Measurements from ENCODE around the gene IMPDH1.

The IMPDH1 gene

GRCh38 chr7:128434413-128435326 lies 24.9 kb upstream of the IMPDH1 start:
- DNase-seq (ENCODE audit: low read depth in 2 of 2) = no peak

GRCh38 chr7:128431754-128432153 lies 22.0 kb upstream of the IMPDH1 start:
- DNase-seq (ENCODE audit: low read depth in 2 of 2) = no peak

DNA sequence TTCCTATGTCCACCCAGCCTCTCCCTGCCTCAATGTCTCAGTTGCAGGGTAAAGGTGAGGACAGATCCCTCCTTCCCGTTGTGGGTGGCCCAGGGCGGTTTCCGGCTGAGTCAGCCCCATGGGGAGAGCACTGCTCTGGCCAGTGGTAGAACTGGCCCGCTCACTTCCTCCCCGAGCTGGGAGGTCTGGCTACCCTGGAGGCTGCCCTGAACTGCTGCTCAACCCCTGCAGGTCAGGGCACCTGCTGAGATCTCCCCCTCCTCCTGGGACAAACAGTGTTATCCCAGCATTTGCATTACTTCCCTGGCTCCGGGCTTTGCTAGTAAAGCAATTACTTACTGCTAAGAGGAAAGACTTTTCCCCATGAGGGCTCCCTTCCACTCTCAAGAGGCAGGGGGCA lies 21.4 kb upstream of the IMPDH1 start:
- no peak for DNase-seq (ENCODE audit: low read depth in 2 of 2)

DNA sequence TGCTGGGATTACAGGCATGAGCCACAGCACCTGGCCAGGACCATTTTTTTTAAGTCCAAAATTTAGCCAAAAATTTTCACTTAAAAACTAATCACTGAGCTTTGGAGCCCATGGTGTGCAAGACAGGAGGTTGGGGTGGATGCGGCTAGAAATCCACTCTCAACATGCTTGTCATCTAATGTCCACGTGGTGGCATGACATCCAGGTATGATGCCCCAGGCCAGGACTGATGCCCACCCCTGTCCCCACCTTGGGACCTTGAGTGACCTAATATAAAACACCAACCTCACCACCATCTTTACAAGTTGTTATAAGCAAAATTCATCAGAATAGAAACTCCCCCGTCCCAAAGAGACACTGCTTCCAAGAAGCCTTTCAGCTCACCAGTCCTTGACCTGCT lies 20.4 kb upstream of the IMPDH1 start:
- no peak for DNase-seq (ENCODE audit: low read depth in 2 of 2)

- no peak for DNase-seq (ENCODE audit: low read depth in 2 of 2)
Measured at GRCh38 chr7:128427289-128427891, 17.6 kb upstream of the IMPDH1 start.

DNA sequence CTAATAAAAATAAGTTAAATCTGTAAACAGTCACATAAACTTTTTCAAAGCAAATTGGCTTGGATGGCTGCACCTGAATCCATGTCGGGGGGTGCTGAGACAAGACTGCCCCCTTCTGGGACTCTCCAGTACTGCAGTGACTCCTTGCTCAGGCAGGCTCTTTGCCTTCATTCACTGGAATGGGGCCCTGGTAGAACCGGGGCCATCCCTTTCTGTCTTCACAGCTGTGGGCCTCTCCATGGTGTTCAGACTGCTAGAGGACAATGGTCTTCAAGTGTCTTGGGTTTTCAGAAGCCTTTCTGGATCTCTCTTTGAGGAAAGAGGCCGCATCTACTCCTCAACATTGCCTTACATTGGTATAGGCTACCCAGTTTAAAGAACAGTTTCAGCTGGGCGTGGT lies 16.1 kb upstream of the IMPDH1 start:
- DNase-seq (ENCODE audit: low read depth in 2 of 2) = peak; percentile 55 to 80

- no peak for DNase-seq (ENCODE audit: low read depth in 2 of 2)
Measured at GRCh38 chr7:128424686-128425275, 15.0 kb upstream of the IMPDH1 start.

GRCh38 chr7:128422842-128423241 lies 13.1 kb upstream of the IMPDH1 start:
- no peak for DNase-seq (ENCODE audit: low read depth in 2 of 2)

GRCh38 chr7:128422037-128422436 lies 12.3 kb upstream of the IMPDH1 start:
- DNase-seq (ENCODE audit: low read depth in 2 of 2) = no peak

- DNase-seq (ENCODE audit: low read depth in 2 of 2) = no peak
Measured at GRCh38 chr7:128421384-128421783, 11.6 kb upstream of the IMPDH1 start.

GRCh38 chr7:128420773-128421172 lies 11.0 kb upstream of the IMPDH1 start:
- no peak for DNase-seq (ENCODE audit: low read depth in 2 of 2)

DNA sequence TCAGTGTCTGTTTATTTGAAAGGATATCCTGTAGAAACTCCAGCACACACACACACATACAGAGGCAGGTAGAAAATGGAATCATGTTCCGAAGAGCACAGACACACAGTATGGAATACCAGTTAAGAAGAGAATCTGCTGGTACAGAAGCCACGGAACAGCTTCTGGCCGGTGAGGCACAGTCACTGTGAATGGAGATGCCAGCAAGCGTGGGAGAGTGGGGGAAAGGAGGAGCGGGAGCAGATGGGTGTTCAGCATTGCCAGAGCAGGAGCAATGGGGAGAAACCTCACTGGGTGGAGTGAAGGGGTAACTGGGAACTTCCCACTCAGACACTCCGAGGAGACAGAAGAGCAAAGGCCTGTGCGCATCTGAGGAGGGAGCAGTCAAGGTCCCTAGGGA lies 9.5 kb upstream of the IMPDH1 start:
- no peak for DNase-seq (ENCODE audit: low read depth in 2 of 2)

DNA sequence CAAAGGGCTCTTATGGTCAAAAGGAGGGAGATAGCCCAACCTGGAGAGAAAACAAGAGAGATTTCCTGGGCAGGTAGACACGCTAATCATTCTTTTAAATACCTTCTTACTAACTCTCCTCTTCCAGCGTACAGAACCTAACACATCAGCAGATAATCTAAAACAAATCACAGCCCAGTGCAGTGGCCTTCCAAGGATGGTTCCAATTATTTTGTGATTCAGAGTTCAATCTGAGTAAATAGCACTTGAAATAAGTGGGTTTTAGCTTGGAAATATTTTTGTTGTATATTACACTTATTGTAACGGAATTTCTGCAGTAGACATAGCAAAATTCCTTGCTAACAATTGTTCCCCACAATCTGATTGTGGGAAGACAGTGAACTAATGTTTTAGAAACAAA lies 7.3 kb upstream of the IMPDH1 start:
- no peak for DNase-seq (ENCODE audit: low read depth in 2 of 2)

GRCh38 chr7:128415217-128415785 lies 5.5 kb upstream of the IMPDH1 start:
- DNase-seq (ENCODE audit: low read depth in 2 of 2) = no peak

DNA sequence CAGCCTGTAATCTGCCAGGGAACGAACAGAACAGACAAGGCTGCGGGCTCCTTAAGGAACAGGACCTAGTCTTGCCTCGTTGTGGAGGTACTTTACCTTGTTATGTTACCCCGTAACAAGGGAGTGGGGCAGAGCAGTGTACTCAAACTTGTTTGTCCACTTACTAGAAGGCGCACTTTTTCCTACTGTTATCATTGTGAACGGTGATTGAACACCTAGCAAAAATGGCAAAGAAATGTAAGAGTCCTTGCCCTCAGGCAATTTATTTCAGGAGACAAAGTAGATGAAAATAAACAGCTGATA lies 620 bp upstream of the IMPDH1 start:
- no peak for DNase-seq (ENCODE audit: low read depth in 2 of 2)

- no peak for DNase-seq (ENCODE audit: low read depth in 2 of 2)
Measured at GRCh38 chr7:128408709-128409595, 830 bp downstream of the IMPDH1 start.

- no peak for DNase-seq (ENCODE audit: low read depth in 2 of 2)
Measured at GRCh38 chr7:128407751-128408708, 1.8 kb downstream of the IMPDH1 start.

GRCh38 chr7:128407233-128407589 lies 2.6 kb downstream of the IMPDH1 start:
- DNase-seq (ENCODE audit: low read depth in 2 of 2) = no peak

DNA sequence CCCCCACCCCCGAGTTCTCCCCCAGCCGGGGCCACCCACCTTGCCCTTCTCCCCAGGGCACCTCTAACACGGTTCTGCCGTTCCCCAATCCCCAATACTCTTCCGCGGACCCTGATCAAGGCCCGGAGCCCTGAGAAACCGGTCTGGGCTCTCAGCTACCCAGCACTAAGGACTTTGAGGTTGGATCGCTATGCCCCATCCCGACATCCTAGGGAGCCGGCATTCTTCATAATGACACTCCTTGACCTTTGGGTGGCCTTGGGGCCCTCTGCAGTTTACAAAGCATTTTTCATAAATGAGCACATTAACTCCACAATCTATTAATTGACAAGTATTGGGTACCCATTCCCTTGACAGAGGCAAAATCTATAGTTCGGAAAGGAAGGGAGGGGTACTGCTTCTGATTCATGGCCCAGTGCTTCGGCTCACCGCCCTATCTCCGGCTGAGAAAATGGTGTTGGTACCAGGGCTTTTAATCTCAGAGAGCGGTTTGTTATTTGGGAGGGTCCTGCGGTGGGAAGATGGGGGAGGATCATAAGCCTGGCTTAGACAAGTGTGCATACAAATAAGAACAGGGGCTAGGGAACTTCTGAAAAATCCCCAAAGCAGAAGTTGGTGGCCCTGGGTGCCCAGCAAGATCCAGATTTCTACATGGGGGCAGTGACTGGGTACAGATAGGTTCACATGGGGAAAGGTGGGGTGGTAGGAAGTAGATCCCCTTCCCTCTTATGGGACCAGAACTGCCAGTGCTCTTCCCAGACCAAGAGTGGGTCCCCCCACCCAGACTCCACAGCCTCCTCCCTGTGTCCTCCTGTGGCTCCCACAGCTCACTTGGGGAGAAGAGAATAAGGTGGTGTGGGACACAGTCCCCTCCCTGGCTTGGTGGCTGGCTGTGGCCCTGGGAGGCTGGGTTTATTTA lies 3.2 kb downstream of the IMPDH1 start:
- DNase-seq (ENCODE audit: low read depth in 2 of 2) = no peak
